ENCODE data around the gene ATXN1.

Gene ATXN1

DNA sequence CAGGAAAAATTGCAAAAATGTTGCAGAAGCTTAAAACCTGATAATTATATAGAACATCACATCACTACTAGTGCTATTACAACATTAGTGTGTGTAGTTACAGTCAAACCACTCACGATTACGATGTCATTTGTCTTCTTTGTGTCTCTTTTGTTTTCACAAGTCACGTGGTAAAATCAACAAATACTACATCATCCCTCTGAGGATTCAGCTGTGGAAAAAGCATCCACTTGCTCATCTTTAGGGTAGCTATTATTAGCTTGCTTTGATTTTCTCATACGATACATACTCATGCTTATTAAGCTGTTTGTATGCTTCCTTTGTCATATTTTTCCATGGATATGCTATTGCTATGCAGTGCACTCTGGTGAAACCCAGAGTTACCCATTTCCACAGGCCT is 22.2 kb upstream of the ATXN1 start:
- no peak for DNase-seq (ENCODE audit: low read depth)

DNA sequence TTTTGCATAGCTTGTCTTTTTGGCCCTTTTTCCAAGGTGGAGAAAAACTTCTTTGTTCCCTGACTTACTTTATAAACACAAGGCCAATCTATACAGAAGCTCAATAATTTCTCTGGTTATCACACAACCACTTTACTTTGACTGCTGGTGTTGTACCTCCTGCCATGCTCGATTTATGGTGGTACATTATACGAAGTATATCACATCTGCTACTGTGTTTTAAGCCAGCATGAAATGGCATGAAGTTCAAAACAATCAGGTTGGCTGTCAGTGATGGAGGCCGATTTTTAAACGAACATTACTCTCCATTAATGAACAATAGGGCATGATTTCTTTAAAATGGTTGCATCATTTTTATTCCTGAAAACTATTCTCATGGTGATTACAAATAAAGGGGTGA is 21.0 kb upstream of the ATXN1 start:
- no peak for DNase-seq (ENCODE audit: low read depth)

DNA sequence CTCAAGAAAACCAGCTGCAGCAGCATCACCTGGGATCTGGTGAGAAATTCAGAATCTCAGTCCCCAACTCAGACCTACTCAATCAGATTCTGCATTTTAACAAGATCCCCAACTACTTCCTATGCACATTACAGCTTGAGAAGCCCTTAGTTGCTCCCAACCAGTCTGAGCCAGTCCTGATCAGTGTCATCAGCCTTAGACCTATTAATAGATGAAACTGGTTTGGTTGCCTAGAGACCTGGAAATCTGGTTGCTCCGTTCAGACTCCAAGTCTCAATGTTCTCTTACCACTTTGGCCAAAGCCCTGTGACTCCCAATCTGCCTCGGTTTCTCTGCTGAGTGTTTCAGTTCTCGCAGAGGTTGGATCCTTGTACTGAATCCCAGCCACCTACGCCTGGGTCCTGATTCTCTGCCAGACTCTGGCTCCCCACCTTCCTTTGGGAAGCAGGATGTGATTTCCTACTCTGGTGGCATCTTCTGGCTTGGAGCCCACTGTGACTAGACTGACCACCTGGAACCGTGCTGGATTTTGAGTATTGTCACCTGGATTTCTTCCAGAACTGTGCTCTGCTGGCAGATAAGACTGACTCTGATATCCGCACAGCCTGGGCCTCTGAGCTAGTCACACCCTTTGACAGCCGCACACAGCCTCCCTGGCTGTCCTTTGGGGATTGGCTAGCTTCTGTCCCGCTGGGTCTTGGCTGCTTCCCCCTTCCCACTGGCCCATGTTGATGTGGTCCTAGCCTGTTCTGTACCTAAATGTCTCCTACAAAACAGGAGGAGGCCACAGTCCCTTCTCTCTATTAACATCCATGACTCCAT is 20.3 kb upstream of the ATXN1 start:
- no peak for DNase-seq (ENCODE audit: low read depth)

DNA sequence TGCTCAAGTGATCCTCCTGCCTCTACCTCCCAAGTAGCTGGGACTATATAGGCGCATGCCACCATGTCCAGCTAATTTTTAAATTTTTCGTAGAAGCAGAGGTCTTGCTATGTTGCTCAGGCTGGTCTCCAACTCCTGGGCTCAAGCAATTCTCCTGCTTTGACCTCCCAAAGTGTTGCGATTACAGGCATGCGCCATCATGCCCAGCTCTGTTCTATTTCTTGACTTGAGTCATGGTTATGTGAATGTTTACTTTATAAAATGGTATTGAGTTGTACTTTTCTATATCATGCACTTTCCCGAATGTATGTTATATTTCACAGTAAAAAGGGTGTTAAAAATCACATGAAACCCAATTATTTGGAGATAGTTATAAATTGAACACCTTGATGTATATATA is 17.3 kb upstream of the ATXN1 start:
- no peak for DNase-seq (ENCODE audit: low read depth)

DNA sequence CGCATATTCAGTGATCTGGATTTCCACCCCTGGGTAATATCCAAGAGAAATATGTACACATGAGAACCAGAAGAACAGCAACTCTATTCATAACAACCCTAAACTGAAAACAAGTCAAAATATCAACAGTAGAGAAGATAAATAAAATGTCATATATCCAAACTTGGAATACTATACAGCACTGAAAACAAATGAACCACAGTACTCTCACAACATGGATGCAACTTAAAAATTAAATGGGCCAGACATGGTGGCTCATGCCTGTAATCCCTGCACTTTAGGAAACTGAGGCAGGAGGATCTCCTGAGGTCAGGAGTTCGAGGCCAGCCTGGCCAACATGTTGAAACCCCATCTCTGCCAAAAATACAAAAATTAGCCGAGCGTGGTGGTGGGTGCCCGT is 16.5 kb upstream of the ATXN1 start:
- no peak for DNase-seq (ENCODE audit: low read depth)

DNA sequence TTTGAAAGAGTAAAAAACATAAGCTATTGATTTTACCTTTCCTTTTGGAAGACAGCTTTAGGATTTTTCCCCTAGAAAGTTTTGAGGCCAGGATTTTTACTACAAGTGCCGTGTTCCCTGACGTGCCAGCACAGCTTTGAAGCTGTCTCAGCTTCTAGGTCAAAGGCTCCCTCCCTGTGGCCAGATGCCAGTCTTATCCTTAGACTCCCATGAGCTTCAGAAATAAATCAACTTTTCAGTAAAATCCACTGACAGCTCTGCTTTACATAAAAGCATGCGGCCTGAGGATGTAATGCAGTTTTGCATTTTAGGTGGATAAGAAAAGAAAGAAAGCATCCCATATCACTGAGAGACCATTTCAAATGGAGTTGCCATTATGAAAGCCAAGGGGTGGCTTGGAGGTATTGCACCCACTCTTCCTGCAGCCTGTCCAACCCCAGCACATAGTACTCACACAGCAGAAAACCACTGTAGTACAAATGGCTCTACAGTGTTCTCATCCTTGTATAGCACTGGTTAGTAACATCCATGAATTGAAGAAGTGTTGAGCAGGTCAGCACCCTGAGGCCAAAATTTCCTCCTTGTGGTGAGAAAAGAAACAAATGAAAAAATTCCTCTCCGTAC is 15.2 kb upstream of the ATXN1 start:
- DNase-seq (ENCODE audit: low read depth) = no peak

DNA sequence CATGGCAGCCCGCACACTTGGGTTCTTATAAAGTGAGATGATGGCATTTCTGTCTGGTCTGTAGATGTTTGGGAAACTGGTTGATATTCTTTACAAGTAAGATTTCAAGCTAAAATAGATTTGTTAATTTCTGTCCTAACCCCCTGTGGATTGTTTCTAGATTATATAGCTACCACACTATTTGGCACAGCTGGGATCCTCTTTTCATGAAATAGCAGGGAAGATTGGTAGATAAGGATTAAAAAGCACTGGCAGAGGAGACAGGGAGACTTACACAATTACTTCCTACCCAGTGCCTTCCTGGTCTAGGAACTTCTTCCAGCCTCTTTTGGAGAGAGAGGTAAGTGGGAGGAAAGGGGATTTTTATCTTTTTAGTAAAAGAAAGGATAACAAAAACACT is 13.2 kb upstream of the ATXN1 start:
- DNase-seq (ENCODE audit: low read depth) = no peak

DNA sequence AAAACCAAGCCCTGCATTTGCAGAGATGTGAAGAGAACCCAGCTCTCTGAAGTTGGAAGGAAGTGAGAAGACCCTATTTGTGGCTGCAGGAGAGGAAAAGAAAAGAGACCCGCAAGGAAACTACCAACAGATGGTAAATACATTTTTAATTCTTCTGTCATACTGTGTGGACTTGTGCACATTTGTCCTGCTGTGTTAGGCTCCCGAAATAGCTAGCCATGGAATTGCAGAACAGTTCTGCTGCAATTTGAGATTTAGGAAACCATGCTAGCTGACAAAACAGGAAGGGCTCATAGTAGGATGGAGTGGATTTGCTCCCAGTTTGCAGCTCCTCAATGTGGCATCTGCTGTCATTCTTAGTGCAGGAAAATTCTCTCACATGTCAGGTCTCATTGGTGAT is 12.1 kb upstream of the ATXN1 start:
- DNase-seq (ENCODE audit: low read depth) = no peak

DNA sequence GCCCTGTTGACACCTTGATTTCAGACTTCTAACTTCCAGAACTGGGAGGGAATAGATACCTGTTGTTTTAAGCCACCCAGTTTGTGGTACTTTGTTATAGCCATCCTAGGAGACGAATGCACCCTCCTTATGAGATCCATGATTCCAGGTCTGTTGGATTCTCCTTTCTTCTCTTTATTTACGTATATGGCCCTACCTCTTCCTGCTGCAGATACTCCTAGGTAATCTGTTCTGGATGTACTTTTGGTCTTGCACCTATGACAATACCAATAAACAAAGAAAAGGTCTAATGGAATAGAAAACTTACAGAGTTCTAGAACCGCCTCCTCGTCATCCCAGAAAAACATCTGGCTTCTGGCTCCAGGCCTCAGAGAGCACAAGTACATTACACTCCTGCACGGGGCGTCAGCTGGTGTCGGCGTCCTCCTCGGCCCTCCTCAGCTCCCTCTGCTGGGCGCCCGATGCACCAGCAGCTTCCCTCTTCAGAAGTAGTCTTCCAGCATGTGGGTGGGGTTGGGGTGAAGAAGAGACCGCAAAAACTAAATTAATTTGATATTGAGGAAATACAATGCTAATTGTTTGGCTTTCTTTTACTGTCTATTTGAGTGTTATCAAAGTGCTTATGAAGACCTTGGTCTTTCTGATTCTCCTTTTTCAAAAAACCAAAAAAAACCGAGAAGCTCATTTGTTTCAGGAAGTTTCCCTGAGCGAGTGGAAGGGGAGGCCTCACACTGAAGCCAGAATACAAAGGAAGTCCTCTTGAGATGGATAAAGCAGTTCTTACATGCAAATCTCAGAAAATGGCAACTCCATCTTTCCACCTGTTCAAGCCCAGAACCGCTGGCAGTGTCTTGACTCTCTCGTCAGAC is 9.7 kb upstream of the ATXN1 start:
- peak; percentile 68 for DNase-seq (ENCODE audit: low read depth)

DNA sequence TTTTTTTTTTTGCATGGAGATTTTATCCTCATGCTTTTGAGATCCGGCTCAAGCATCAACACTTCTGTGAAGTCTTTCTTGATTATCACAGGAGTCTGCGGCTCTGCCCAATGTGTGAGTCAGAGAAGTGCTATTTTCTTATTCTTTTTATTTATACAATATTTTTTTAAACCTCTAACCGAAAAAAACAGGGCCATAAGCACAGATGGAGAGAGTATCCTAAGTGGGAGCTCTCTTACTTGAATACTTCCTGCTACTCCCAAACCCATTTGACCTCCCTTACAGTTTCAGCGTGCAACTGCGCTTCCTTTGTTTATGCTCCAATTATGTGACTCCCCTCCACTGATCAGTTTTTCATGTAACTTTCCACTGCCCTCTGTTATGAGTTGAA is 8.7 kb upstream of the ATXN1 start:
- no peak for DNase-seq (ENCODE audit: low read depth)

DNA sequence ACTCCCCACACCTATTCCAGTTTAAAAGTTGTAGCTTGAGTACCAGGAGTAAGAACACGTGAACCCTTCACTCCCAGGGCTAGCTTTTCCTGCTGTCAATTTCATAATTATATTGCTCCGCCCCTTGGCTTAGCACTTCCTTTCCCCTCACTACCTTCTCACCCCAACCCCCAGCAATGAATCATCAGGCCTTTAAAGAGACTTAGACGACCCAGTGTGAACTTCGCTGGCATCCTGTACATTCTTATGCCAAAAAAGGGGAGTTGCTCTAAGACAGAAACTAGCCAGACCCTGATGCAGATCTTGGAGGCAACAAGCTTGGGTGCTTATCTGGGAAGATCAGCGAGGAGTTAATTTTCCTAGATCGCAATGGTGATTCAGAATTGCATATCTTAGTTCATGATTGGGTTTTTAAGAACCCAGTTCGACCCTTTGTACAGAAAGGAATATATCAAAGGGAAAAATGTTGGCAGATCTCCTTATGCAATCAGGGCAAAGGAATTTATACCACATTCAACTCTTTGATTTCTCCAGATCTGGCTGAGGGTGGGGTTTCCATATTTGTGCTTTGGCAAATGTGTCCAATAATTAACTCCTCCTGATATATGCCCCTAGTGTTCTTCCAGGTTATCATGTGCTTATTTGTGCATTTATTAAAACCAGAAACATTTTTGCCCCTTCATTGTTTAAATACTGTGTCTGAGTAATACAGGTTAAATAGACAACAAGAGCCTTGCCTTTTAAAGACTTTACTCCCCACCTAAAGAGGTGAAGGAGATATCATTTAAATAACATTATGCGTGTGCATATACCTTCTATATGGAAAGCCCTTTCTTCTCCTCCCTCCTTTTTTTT is 8.1 kb upstream of the ATXN1 start:
- DNase-seq (ENCODE audit: low read depth) = peak; percentile 59

DNA sequence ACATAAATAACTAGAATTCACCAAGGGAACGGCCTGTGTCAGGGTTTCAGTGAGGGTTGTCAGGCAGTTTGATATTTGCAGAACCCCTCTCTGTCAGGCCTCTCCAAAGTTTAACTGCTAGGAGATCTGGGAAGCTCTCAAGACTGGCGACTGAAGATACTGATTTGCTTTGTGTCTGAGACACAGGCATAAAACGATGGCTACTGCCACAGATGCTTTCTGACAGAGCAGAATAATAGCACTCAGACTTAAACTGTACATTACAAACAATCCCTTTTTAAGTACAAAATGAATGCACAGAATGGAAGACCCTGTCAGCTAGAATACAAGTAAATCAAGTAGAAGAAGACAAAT is 7.2 kb upstream of the ATXN1 start:
- DNase-seq (ENCODE audit: low read depth) = no peak

DNA sequence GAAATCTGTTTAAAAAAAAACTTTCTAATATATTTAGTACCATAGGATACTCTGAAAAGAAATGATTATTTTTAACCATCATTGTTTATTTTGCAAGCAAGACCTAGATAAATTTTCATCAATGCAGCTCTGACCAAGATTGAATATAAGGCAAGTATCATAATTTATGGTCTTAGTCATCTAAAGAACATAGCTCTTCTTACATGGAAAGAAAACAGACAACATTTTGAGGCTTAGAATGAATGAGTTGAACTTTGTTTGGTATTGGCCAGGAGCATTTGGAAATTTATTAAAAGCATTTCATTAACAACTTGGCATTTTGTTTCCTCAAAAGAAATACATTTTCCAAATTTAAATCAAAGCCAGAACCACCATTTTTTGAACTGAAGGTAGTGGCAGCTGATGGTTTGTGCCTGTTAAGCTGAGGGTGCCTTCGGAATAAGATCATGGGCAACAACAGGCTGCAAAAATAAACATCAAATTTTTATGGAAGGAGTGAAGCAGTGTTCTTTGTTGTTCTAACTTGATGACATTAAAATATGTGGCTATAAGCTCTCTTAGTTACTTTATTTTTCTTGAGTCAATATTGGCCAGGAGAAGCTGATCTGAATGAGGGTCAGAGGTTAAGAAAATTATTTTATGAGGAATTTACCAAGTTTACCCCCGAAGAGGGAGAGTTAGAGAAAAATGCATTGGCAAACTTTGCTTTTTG is 6.7 kb upstream of the ATXN1 start:
- DNase-seq (ENCODE audit: low read depth) = no peak

DNA sequence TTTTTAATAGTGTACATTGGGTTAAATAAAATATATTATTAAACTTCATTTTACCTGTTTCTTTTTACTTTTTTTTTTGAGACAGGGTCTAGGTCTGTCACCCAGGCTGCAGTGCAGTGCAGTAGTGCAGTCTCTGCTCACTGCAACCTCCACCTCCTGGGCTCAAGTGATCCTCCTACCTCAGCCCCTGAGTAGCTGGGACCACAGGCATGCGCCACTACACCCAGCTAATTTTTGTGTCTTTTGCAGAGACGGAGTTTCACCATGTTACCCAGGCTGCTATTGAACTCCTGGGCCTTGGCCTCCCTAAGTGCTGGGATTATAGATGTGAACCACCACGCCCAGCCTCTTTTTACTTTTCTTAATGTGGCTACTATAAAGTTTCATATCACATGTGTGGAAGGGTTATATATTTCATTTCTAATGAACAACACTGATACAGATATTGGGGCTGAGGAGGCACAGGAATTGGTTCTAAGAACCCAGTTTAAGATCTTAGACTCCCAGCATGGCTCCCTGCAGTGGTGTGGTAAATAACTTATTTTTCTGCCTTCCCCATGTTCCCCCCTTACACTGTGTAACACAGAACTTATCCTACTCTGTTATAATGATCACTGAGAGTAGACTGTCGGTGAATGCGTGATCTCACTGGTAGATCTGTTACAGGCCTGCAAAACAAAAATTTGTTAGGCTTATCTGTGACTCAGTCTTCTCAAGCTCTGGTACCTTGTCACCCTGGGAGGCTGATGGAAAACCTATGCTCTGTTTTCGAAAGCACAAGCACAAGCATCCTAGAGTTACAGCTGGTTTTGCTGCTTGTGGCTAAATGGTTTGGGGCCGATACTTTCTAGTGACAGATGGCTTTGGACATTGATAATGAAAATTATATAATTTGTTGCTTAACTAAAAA is 5.8 kb upstream of the ATXN1 start:
- no peak for DNase-seq (ENCODE audit: low read depth)

DNA sequence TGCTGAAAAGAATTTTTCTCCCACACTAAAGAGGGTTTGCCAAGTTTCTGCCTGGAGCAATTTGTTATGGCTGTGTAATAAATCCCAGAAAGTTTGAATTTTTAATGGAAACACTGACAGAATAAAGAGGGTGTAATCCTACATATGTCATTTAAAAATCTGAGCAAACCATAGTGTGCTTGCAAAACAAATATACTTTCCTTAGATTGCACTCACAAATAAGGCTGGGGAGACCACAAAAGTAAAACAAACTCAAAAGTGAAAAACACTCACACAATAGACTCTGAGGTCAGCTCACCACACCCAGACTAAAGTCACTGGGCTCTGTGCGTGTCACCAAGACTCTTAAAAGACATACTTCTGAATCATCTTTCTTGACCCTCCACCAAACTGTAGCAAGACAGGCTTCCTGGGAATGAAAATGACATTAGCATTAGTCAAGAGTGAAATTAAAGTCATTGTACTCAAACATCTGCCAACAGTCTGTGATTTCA is 4.8 kb upstream of the ATXN1 start:
- no peak for DNase-seq (ENCODE audit: low read depth)

DNA sequence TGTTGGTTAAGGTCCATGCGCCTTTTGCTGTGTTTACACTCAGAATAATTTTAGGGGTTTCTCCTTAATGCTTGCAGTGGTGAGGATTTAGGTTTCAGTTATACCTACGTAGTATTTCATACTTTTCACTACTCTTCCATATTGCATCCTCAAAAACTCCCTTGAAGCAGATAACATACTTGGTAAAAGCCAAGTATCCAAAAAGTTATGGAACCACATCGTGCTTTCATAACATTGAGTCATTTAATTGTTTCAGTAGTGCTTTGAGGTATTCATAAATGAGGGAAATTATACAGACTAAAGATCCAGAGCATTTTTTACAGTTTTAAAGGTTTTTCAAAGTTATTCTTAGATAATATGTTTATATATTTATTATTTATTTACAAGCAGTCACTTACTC is 4.0 kb upstream of the ATXN1 start:
- no peak for DNase-seq (ENCODE audit: low read depth)

DNA sequence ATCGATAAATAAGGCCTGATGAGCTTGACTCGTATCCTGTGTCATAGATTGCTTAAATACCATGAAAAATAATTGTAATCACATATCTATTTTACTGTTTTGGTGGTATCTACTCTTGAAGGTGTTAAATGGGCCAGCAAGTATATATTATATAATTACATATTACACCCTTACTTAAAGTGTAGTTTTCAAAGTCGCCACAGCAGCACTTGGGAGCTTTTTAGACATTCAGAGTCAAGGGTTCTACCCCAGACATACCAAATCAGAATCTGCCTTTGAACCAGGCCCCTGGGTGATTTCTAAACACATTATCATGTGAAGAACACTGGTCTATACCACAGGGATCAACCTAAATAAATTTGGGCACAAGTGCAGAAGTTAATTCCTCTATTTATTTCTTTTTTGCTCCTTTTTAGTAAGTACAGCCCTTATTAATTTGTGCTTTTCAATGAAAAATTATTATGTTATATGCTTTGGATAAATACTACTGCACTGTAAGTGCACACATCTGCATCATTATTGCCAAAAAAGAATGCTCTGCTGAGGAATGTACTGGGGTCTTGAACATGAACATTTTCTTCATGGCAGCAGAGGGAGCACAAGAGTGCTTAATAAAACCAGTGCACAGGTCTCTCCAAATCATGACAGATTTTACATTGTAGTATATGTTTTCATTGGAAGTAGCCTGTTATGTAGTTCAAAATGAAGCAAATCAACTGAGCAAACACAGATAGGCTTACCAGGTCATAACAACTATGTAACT is 3.1 kb upstream of the ATXN1 start:
- no peak for DNase-seq (ENCODE audit: low read depth)

DNA sequence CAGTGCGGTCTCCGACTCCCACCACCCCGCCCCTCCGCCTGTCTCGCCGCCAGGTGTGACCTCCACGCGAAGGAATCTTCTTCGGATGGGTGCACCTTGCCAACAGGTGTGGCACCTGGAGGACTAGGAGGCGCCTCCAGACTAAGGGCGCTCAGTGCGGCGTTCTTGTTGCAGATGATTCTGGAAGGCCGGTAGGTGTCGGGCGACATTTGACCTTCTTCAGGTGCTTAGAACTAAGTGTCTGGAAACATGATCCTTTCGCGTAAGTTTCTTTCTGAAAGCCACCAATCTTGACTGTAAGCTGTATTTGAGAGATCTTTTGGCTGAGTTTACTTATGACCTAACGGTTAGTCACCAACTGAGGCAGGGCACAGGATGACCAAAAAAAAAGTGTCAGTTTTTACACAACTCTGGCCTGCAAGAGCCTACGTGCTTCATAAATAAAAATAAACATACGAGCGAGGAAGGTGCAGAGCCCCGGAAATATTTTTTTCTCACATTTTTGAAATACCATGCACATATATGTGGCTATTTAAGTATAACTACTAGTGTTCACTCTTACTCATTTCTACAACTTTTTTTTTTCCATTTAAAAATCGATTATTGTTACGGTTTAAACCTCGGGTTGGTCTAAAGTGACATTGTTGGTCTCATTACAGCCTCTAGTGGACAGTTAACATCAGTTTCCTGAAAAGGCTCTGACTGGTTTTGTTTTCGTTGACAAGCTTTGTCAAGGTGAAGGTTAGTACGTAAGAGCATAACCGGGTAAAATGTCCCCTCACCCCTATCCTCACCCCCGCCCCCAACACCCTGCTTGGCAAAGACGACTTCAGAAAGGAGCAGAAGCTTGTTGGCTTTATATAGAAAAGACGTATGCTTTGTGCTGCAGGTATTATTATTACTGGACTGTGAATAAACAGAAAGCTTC is 1.6 kb upstream of the ATXN1 start:
- DNase-seq (ENCODE audit: low read depth) = peak; percentile 73

DNA sequence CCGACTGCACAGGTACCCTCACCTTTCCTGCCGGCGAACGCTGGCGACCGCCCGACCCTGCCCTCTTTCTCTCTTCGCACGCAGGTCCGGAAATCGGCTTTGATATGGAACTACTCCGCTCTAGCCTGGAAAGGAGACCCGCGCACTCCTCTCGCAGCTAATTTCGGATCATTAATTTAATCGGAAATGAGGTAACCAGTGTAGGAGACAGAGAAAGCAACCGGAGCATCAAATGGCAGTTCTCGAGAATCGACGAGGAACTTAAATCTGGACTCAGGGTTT is 949 bp upstream of the ATXN1 start:
- DNase-seq (ENCODE audit: low read depth) = no peak
